ENCODE measurements around the gene DLG3. TPM values are rescaled to one million over a fixed set of nuclear protein-coding genes. Genes with fewer than 3 reads are reported as not detected.

DLG3 gene
- total RNA-seq, 1 experiment from 2014 or later = 71.2 TPM

- Histone ChIP-seq H2BK5ac (ENCODE audit: insufficient read length, low read length) (no peak overlapping the region), H2BK20ac (ENCODE audit: low read depth, low read length, poor library complexity, severe bottlenecking) (no peak overlapping the region), H2AFZ (ENCODE audit: low read length) (no peak overlapping the region), H2AK5ac (ENCODE audit: insufficient read length, low read length) (no peak overlapping the region), H3K27ac (ENCODE audit: insufficient read length, low read depth, low read length) (no peak overlapping the region), H4K91ac (ENCODE audit: insufficient read length, low read depth, low read length) (no peak overlapping the region), H3K9me3 (ENCODE audit: control insufficient read depth, low read depth, low read length) (no peaks in the 10 kb centered on the region), H4K8ac (replicated peaks; ENCODE audit: insufficient read length, low read depth, low read length) (no peak overlapping the region), H3T11ph (ENCODE audit: low read length) (no peak overlapping the region), H3K4me1 (ENCODE audit: insufficient read depth, low read length) (no peaks in the 10 kb centered on the region), H3K23me2 (ENCODE audit: insufficient read length, low read depth, low read length, poor library complexity, severe bottlenecking) (no peaks in the 10 kb centered on the region), H3K9ac (ENCODE audit: extremely low read depth, insufficient read length, low read length) (no peak overlapping the region), H3K79me2 (ENCODE audit: insufficient read depth, low read length) (peaks cover 28% of the 10 kb centered on the region), H2BK12ac (ENCODE audit: insufficient read length, low read depth, low read length) (no peak overlapping the region), H3K4ac (ENCODE audit: low read depth, low read length) (no peak overlapping the region), H3K4me2 (ENCODE audit: insufficient read depth, insufficient read length, low read length) (no peak overlapping the region), H3K79me1 (ENCODE audit: insufficient read depth, low read depth, low read length, poor library complexity, severe bottlenecking) (no peaks in the 10 kb centered on the region), H3K18ac (ENCODE audit: insufficient read length, low read depth, low read length) (no peak overlapping the region), H3K27me3 (ENCODE audit: insufficient read depth, low read length) (no peaks in the 10 kb centered on the region), H4K5ac (ENCODE audit: insufficient read length, low read depth, low read length) (no peak overlapping the region), H3K14ac (ENCODE audit: insufficient read depth, low read length) (no peak overlapping the region), H3K56ac (ENCODE audit: insufficient read length, low read depth, low read length) (no peak overlapping the region), H2BK120ac (ENCODE audit: low read depth, low read length, poor library complexity, severe bottlenecking) (no peak overlapping the region), H3K23ac (ENCODE audit: insufficient read length, low read depth, low read length) (no peak overlapping the region), H2BK15ac (ENCODE audit: low read depth, low read length) (no peak overlapping the region), H4K20me1 (ENCODE audit: control insufficient read depth, insufficient read depth, insufficient read length) (no peaks in the 10 kb centered on the region)
- Mint-ChIP-seq H3K4me3 (no peak overlapping the region), H3K4me1 (peaks cover 16% of the 10 kb centered on the region in 2 experiments), H3K9me3 (peaks cover 48 to 53% of the 10 kb centered on the region in 2 experiments), H3K36me3 (ENCODE audit: insufficient read depth in 1 of 3, low read depth in 3 of 3) (peaks cover 20 to 45% (median 44%) of the 10 kb centered on the region in 3 experiments), H3K27ac (0 out of 7 replicates have a peak overlapping the region, but pooled peaks of 1 of the 3 experiments have one; percentile 26), H3K27me3 (ENCODE audit: low read depth) (no peaks in the 10 kb centered on the region)
- no CpG with 5 or more reads among the region's 2 CpGs for WGBS (ENCODE audit: extremely low coverage, insufficient read length, low lambda C conversion rate)
- no peak for DNase-seq
- TF ChIP-seq CTCF (conservative IDR thresholded peaks at IDR 0.05) = no peak
Measured at GRCh38 chrX:70461026-70461425, 16.4 kb downstream of the DLG3 start.

Data from H9 (cell line).